Hepatic stellate cell (primary cell): ENCODE results near the gene CCDC106.
A peak's percentile ranks its signal among the peaks of the same experiment; 100 is the strongest.

ENCODE experiments used
- DNase-seq: peaks from one replicate; pipeline ENCODE4 v3.0.0; 2011; ENCODE audit warnings: low spot score

Gene CCDC106

GRCh38 chr19:55637534-55637933 is 10.5 kb upstream of the CCDC106 start:
- DNase-seq: no peak

GRCh38 chr19:55638864-55639359 is 9.1 kb upstream of the CCDC106 start:
- DNase-seq: no peak

- peak; percentile 78 for DNase-seq
These were observed 7.9 kb upstream of the CCDC106 start for GRCh38 chr19:55640043-55640576.

GRCh38 chr19:55640577-55641425 is 7.2 kb upstream of the CCDC106 start, which contains the start of gene ZNF580:
ZNF580 (plus strand) TSS chr19:55641002; CDS start chr19:55642509, 1,507 bp downstream.
- peak; percentile 88 for DNase-seq

- DNase-seq: no peak
These were observed 6.4 kb upstream of the CCDC106 start for GRCh38 chr19:55641426-55642152.

- no peak for DNase-seq
These were observed 5.6 kb upstream of the CCDC106 start for GRCh38 chr19:55642153-55643002.

GRCh38 chr19:55643003-55643886 is 4.8 kb upstream of the CCDC106 start, which contains the start of gene ZNF581:
ZNF581 (plus strand) TSS chr19:55643649; CDS start chr19:55644572, 923 bp downstream.
- DNase-seq: peak; percentile 93

- DNase-seq: no peak
These were observed 4.2 kb upstream of the CCDC106 start for GRCh38 chr19:55643887-55644176.

GRCh38 chr19:55644191-55644833 is 3.7 kb upstream of the CCDC106 start:
- DNase-seq: no peak

GRCh38 chr19:55644842-55645511 is 3.0 kb upstream of the CCDC106 start:
- no peak for DNase-seq

GRCh38 chr19:55645512-55645881 is 2.5 kb upstream of the CCDC106 start:
- DNase-seq: no peak

- no peak for DNase-seq
These were observed 902 bp upstream of the CCDC106 start for GRCh38 chr19:55646889-55647731.

- no peak for DNase-seq
These were observed 714 bp downstream of the CCDC106 start for GRCh38 chr19:55648585-55649267.

- DNase-seq: no peak
These were observed 1.5 kb downstream of the CCDC106 start for GRCh38 chr19:55649268-55650125.

- DNase-seq: no peak
These were observed 2.1 kb downstream of the CCDC106 start for GRCh38 chr19:55650126-55650557.

- no peak for DNase-seq
These were observed 2.7 kb downstream of the CCDC106 start for GRCh38 chr19:55650602-55651230.

GRCh38 chr19:55651236-55651635 is 3.2 kb downstream of the CCDC106 start:
- DNase-seq: no peak
